Measurements from ENCODE around the gene ACP5. TPM values are rescaled to one million over a fixed set of nuclear protein-coding genes. Genes with fewer than 3 reads are reported as not detected.

ACP5 gene
- total and polyA plus RNA-seq, 2 of the 8 experiments (the other 6 are each of a cell fraction or from before 2014, with no cell fraction given) = 9.0 to 14.3 TPM

- no peak overlapping the region for H3K23ac ChIP-seq (ENCODE audit: insufficient read length)
- ChIA-PET CTCF (ENCODE audit: partially characterized antibody) (interaction anchor here (1.3 to 2.1 kb wide), 2 partner anchors 14 to 65 kb away, joined by 3 to 6 read pairs; no protein-coding TSS in a partner anchor), POLR2A (ENCODE audit: partially characterized antibody) (interaction anchor here (0.8 to 1.6 kb wide), 4 partner anchors 9 to 33 kb away, joined by 3 to 4 read pairs (median 3); partner anchors contain the start of genes CNN1 and ELOF1)
- no peak overlapping the region for H3K14ac ChIP-seq (ENCODE audit: insufficient read length)
- no peak overlapping the region for H3K4ac ChIP-seq (replicated peaks; ENCODE audit: insufficient read length, low read depth, low read length)
- H2BK12ac ChIP-seq (ENCODE audit: low read depth, low read length) = no peak overlapping the region
- H3K27me3 ChIP-seq (replicated peaks in 1 of 4; ENCODE audit: control insufficient read depth in 3 of 4, extremely low read depth in 1 of 4, insufficient read depth in 3 of 4, low read length in 3 of 4) = no peaks in the 10 kb centered on the region
- H3K4me1 ChIP-seq (replicated peaks in 1 of 4; ENCODE audit: control insufficient read depth in 3 of 4, insufficient read depth in 4 of 4, low read length in 3 of 4) = peaks cover 0 to 4% (median 0%) of the 10 kb centered on the region in 4 experiments; a peak in 1 of 7 replicates
- H4K8ac ChIP-seq (ENCODE audit: extremely low read depth, insufficient read depth, low read length) = no peak overlapping the region
- peaks cover under 1% of the 10 kb centered on the region; the same call in 1 of the 2 replicates for H3K79me1 ChIP-seq (ENCODE audit: low read depth, low read length)
- no peak for TF ChIP-seq SAP30 (IDR thresholded peaks at IDR 0.05; ENCODE audit: insufficient read depth, insufficient replicate concordance, low read length)
- no peak overlapping the region for H4K5ac ChIP-seq (ENCODE audit: insufficient read length, low read depth, low read length)
- H2BK120ac ChIP-seq (replicated peaks; ENCODE audit: low read depth, low read length) = no peak overlapping the region
- FAIRE-seq (no peak), DNase-seq (ENCODE audit: low read depth in 1 of 2, low spot score in 2 of 2) (no peak)
- no peak overlapping the region for H2AFZ ChIP-seq (ENCODE audit: low read length)
- no peak overlapping the region for H2BK20ac ChIP-seq (ENCODE audit: low read length)
- no peak overlapping the region for H2BK15ac ChIP-seq (ENCODE audit: low read length)
- H4K91ac ChIP-seq (replicated peaks; ENCODE audit: insufficient read length, low read length) = peak overlapping the region; percentile 40
- H2BK5ac ChIP-seq (ENCODE audit: low read depth, low read length) = no peak overlapping the region
- WGBS, 2 experiments (ENCODE audit: extremely low coverage in 1 of 2, insufficient coverage in 1 of 2, insufficient read length in 1 of 2, insufficient replicate concordance in 2 of 2, low coverage in 1 of 2, low lambda C conversion rate in 2 of 2, missing lambda C conversion rate in 1 of 2) = 94% methylated on average over 8 of the region's 8 CpGs; no CpG with 5 or more reads in 1 of the 2 experiments
- H3K4me2 ChIP-seq (ENCODE audit: insufficient read depth in 1 of 2, low read depth in 2 of 2, low read length in 2 of 2) = no peak overlapping the region
- H3K23me2 ChIP-seq (ENCODE audit: low read depth, low read length) = no peaks in the 10 kb centered on the region
- H3K79me2 ChIP-seq (ENCODE audit: control insufficient read depth in 1 of 2, insufficient read depth in 2 of 2, low read length in 2 of 2) = peaks cover 0 to under 1% of the 10 kb centered on the region in 2 experiments; a peak in 1 of 4 replicates
- no peaks in the 10 kb centered on the region for H3K9me3 ChIP-seq (ENCODE audit: insufficient read depth in 2 of 2, low read depth in 1 of 2, low read length in 1 of 2)
- no peak overlapping the region for H2AK5ac ChIP-seq (ENCODE audit: low read depth, low read length)
- no peak overlapping the region for H3K18ac ChIP-seq (ENCODE audit: extremely low read depth, low read length)
- no peak overlapping the region for H3K56ac ChIP-seq (replicated peaks; ENCODE audit: insufficient read length, low read depth, low read length)
- no peak overlapping the region for H3K4me3 ChIP-seq (ENCODE audit: extremely low read depth in 1 of 4, insufficient read depth in 2 of 4, low read depth in 3 of 4, low read length in 4 of 4)
- H3K27ac ChIP-seq (ENCODE audit: low read depth, low read length) = no peak overlapping the region
- H4K20me1 ChIP-seq (replicated peaks in 1 of 2; ENCODE audit: control insufficient read depth in 1 of 2, insufficient read depth in 2 of 2, low read length in 2 of 2) = peaks cover 2 to 15% of the 10 kb centered on the region in 2 experiments
- H3K36me3 ChIP-seq (ENCODE audit: control insufficient read depth in 2 of 4, insufficient read depth in 4 of 4, low read length in 3 of 4) = peaks cover 0 to 24% (median 15%) of the 10 kb centered on the region in 4 experiments; a peak in 5 of 8 replicates
- no peak overlapping the region for H3K9ac ChIP-seq (replicated peaks in 1 of 4; ENCODE audit: extremely low read depth in 1 of 4, low read depth in 3 of 4, low read length in 3 of 4)
Measured at GRCh38 chr19:11550265-11550664, 27.2 kb downstream of the ACP5 start.

All from H1 (cell line).